HG02759 (cell line): ENCODE data around the gene COL9A1.
A peak's percentile ranks its signal among the peaks of the same experiment; 100 is the strongest.

Source experiments
- ATAC-seq: cut with Tn5 transposase; IDR thresholded peaks from one replicate; pipeline ENCODE4 v1.9.1; 2021; ENCODE audit warnings: mild to moderate bottlenecking, moderate library complexity; ENCODE audit not compliant: unreplicated experiment

COL9A1 gene

GRCh38 chr6:70289299-70289698, 13.6 kb downstream of the COL9A1 start:
- ATAC-seq: no peak

GRCh38 chr6:70286905-70287304, 16.0 kb downstream of the COL9A1 start:
- ATAC-seq: no peak

GRCh38 chr6:70285201-70285600, 17.7 kb downstream of the COL9A1 start:
- no peak for ATAC-seq

- ATAC-seq: no peak
These were observed 19.9 kb downstream of the COL9A1 start for GRCh38 chr6:70282919-70283461.

GRCh38 chr6:70282312-70282918, 20.5 kb downstream of the COL9A1 start:
- ATAC-seq: no peak

- no peak for ATAC-seq
These were observed 21.0 kb downstream of the COL9A1 start for GRCh38 chr6:70281923-70282311.

GRCh38 chr6:70280400-70280853, 22.5 kb downstream of the COL9A1 start:
- no peak for ATAC-seq

- no peak for ATAC-seq
These were observed 25.4 kb downstream of the COL9A1 start for GRCh38 chr6:70277470-70277869.

- ATAC-seq: no peak
These were observed 28.5 kb downstream of the COL9A1 start for GRCh38 chr6:70274338-70274737.

GRCh38 chr6:70272071-70272470, 30.8 kb downstream of the COL9A1 start:
- ATAC-seq: no peak

- peak; percentile 59 for ATAC-seq
These were observed 32.4 kb downstream of the COL9A1 start for GRCh38 chr6:70270287-70271005.

- ATAC-seq: no peak
These were observed 36.7 kb downstream of the COL9A1 start for GRCh38 chr6:70266142-70266541.

GRCh38 chr6:70264306-70264705, 38.6 kb downstream of the COL9A1 start:
- no peak for ATAC-seq

- no peak for ATAC-seq
These were observed 44.4 kb downstream of the COL9A1 start for GRCh38 chr6:70258483-70258882.

GRCh38 chr6:70257768-70258273, 45.1 kb downstream of the COL9A1 start:
- ATAC-seq: no peak

GRCh38 chr6:70254784-70255183, 48.1 kb downstream of the COL9A1 start:
- ATAC-seq: no peak

- no peak for ATAC-seq
These were observed 49.0 kb downstream of the COL9A1 start for GRCh38 chr6:70253923-70254322.

- no peak for ATAC-seq
These were observed 50.3 kb downstream of the COL9A1 start for GRCh38 chr6:70252604-70253003.

- ATAC-seq: no peak
These were observed 56.8 kb downstream of the COL9A1 start for GRCh38 chr6:70246118-70246517.

- no peak for ATAC-seq
These were observed 60.9 kb downstream of the COL9A1 start for GRCh38 chr6:70241991-70242420.

- no peak for ATAC-seq
These were observed 61.9 kb downstream of the COL9A1 start for GRCh38 chr6:70241031-70241430.

GRCh38 chr6:70236343-70236742, 66.5 kb downstream of the COL9A1 start:
- ATAC-seq: no peak
